Trophoblast cell (in vitro differentiated cells and primary cell): Measurements from ENCODE around the gene SGSM2. TPM values are rescaled to one million over a fixed set of nuclear protein-coding genes. Genes with fewer than 3 reads are reported as not detected.

Experiments used
- DNase-seq, 2 donors: peaks; one replicate each; pipeline ENCODE4 v3.0.0-alpha.2; 2016
- H2AFZ ChIP-seq: 2 replicates; pipeline ENCODE4 v1.6.1; 2013; ENCODE audit warnings: low read length, moderate library complexity, mild to moderate bottlenecking; ENCODE audit not compliant: insufficient read depth, poor library complexity
- H2AK5ac ChIP-seq: 2 replicates; pipeline ENCODE4 v1.6.1; 2013; ENCODE audit warnings: mild to moderate bottlenecking, low read length
- H2BK120ac ChIP-seq: 2 replicates; pipeline ENCODE4 v1.6.1; 2013; ENCODE audit warnings: low read length, mild to moderate bottlenecking, moderate library complexity; ENCODE audit not compliant: insufficient read depth, poor library complexity
- H2BK12ac ChIP-seq: 2 replicates; pipeline ENCODE4 v1.6.1; 2013; ENCODE audit warnings: mild to moderate bottlenecking, low read length, moderate library complexity
- H2BK5ac ChIP-seq: 2 replicates; pipeline ENCODE4 v1.6.1; 2013; ENCODE audit warnings: low read length, low read depth, moderate library complexity, mild to moderate bottlenecking; ENCODE audit not compliant: poor library complexity
- H3K14ac ChIP-seq: 2 replicates; pipeline ENCODE4 v1.6.1; 2013; ENCODE audit warnings: mild to moderate bottlenecking, low read length
- H3K18ac ChIP-seq: 2 replicates; pipeline ENCODE4 v1.6.1; 2013; ENCODE audit warnings: mild to moderate bottlenecking, low read length
- H3K23ac ChIP-seq: 2 replicates; pipeline ENCODE4 v1.6.1; 2013; ENCODE audit warnings: low read length
- H3K27ac ChIP-seq: 2 replicates; pipeline ENCODE4 v1.5.1; 2013; ENCODE audit warnings: low read depth, mild to moderate bottlenecking, inconsistent platforms, low read length, moderate library complexity
- H3K27me3 ChIP-seq: 2 replicates; pipeline ENCODE4 v1.6.1; 2013; ENCODE audit warnings: inconsistent platforms, mild to moderate bottlenecking, low read length, moderate library complexity; ENCODE audit not compliant: insufficient read depth
- H3K36me3 ChIP-seq, 2 experiments: 1 replicate in 1 of 2; 2 replicates in 1 of 2; pipeline ENCODE4 v1.6.1; 2013; ENCODE audit warnings: low read length in 2 of 2, mild to moderate bottlenecking in 2 of 2, moderate library complexity in 1 of 2; ENCODE audit not compliant: insufficient read depth in 2 of 2, control insufficient read depth in 1 of 2
- H3K4ac ChIP-seq: 2 replicates; pipeline ENCODE4 v1.6.1; 2013; ENCODE audit warnings: low read depth, mild to moderate bottlenecking, low read length, moderate library complexity
- H3K4me1 ChIP-seq, 2 experiments: 1 replicate in 1 of 2; 2 replicates in 1 of 2; pipeline ENCODE4 v1.6.1; 2013; ENCODE audit warnings: low read length in 2 of 2, mild to moderate bottlenecking in 2 of 2, moderate library complexity in 1 of 2; ENCODE audit not compliant: insufficient read depth in 2 of 2, control insufficient read depth in 1 of 2
- H3K4me2 ChIP-seq: 2 replicates; pipeline ENCODE4 v1.6.1; 2013; ENCODE audit warnings: inconsistent platforms, mild to moderate bottlenecking, low read length, moderate library complexity
- H3K4me3 ChIP-seq: 2 replicates; pipeline ENCODE4 v1.5.1; 2013; ENCODE audit warnings: mild to moderate bottlenecking, low read depth, low read length, inconsistent platforms
- H3K79me1 ChIP-seq: one replicate; pipeline ENCODE4 v1.6.1; 2013; ENCODE audit warnings: low read length
- H3K79me2 ChIP-seq: 2 replicates; pipeline ENCODE4 v1.6.1; 2013; ENCODE audit warnings: low read length, mild to moderate bottlenecking; ENCODE audit not compliant: control insufficient read depth, insufficient read depth, poor library complexity
- H3K9ac ChIP-seq: 2 replicates; pipeline ENCODE4 v1.6.1; 2013; ENCODE audit warnings: mild to moderate bottlenecking, low read length
- H3K9me3 ChIP-seq: 2 replicates; pipeline ENCODE4 v1.6.1; 2013; ENCODE audit warnings: low read depth, mild to moderate bottlenecking, control low read depth, inconsistent platforms, low read length; ENCODE audit not compliant: insufficient read depth
- H4K12ac ChIP-seq: 2 replicates; pipeline ENCODE4 v1.6.1; 2013; ENCODE audit warnings: low read depth, mild to moderate bottlenecking, low read length, moderate library complexity
- H4K8ac ChIP-seq: 2 replicates; pipeline ENCODE4 v1.6.1; 2013; ENCODE audit warnings: low read depth, mild to moderate bottlenecking, low read length, moderate library complexity
- H4K91ac ChIP-seq: one replicate; pipeline ENCODE4 v1.6.1; 2013; ENCODE audit warnings: low read depth, mild to moderate bottlenecking, low read length, moderate library complexity
- WGBS: extraction: QIAGEN DNeasy Blood & Tissue Kit; methylation state at CpG from one replicate; pipeline ENCODE4 v1.1.7; 2013; ENCODE audit warnings: missing lambda C conversion rate; ENCODE audit not compliant: insufficient read length, insufficient coverage; ENCODE audit errors: extremely low coverage; 5-methylcytosine and 5-hydroxymethylcytosine counted together
- polyA plus RNA-seq: library from polyadenylated mRNA; stranded (reverse); fragments of 200-250 nt; gene quantifications from 2 replicates; pipeline ENCODE4 v1.2.3, GENCODE V29; 2013

Gene SGSM2
- polyA plus RNA-seq: 44.8 and 47.2 TPM in 2 replicates

- H3K4me3 ChIP-seq: peak within 1 kb of the TSS; percentile 97
- H3K4ac ChIP-seq: peak within 1 kb of the TSS; percentile 3
- peak within 1 kb of the TSS; percentile 46 for H2BK5ac ChIP-seq
- peak within 1 kb of the TSS; percentile 68 for H4K8ac ChIP-seq
- peak within 1 kb of the TSS; percentile 89 for H3K9ac ChIP-seq
- peak within 1 kb of the TSS; percentile 67 for H4K12ac ChIP-seq
- no peak within 1 kb of the TSS for H3K23ac ChIP-seq
- H3K14ac ChIP-seq: peak within 1 kb of the TSS; percentile 82
- H3K4me1 ChIP-seq: peaks cover 3 to 4% of the 10 kb centered on the region in 2 experiments
- no peaks in the 10 kb centered on the region for H3K27me3 ChIP-seq
- H4K91ac ChIP-seq: peak within 1 kb of the TSS; percentile 89
- no peaks in the 10 kb centered on the region for H3K9me3 ChIP-seq
- H2AK5ac ChIP-seq: peak within 1 kb of the TSS; percentile 24
- H3K36me3 ChIP-seq: peaks cover 5 to 22% of the 10 kb centered on the region in 2 experiments
- peak within 1 kb of the TSS; percentile 90 for H3K4me2 ChIP-seq
- peaks cover 18% of the 10 kb centered on the region for H3K79me2 ChIP-seq
- no peak within 1 kb of the TSS for H2BK12ac ChIP-seq
- H3K79me1 ChIP-seq: peaks cover 16% of the 10 kb centered on the region
- peak within 1 kb of the TSS; percentile 60 for H3K27ac ChIP-seq
- peak within 1 kb of the TSS; percentile 87 for H2AFZ ChIP-seq
- DNase-seq: peak in 1 of 2 donors; percentile 47
- H3K18ac ChIP-seq: peak within 1 kb of the TSS; percentile 69
- peak within 1 kb of the TSS; percentile 74 for H2BK120ac ChIP-seq
- no CpG with 5 or more reads among the region's 77 CpGs for WGBS
Observed at GRCh38 chr17:2336852-2337543, at the start of gene SGSM2. SGSM2 (plus strand) TSS chr17:2337501; CDS start chr17:2337689, 188 bp downstream.

DNA sequence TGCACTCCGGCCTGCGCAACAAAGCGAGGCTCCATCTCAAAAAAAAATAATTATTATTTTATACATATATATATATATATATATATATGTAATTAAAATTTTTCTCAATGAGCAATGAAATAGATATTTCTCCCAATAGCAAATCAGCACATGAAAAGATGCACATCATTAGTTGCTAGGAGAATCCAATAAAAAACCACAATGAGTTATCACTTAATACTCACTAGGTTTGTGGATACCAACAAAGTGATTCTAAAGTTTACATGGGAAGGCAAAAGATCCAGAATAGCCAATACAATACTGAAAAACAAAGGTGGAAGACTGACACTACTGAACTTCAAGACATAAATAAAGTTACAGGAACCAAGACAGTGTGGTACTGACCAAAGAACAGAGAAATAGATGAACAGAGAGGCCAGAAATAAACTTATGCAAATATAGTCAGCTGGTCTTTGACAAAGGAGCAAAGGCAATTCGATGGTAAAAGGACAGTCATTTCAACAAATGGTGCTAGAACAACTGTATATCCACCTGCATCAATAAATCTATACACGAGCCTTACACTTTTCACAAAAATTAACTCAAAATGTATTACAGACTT lies 47.3 kb upstream of the SGSM2 start:
- Histone ChIP-seq H4K91ac (no peak overlapping the region), H2BK120ac (no peak overlapping the region), H3K9ac (no peak overlapping the region), H4K8ac (no peak overlapping the region), H3K23ac (no peak overlapping the region), H2AFZ (no peak overlapping the region), H3K4me3 (no peak overlapping the region), H3K27ac (no peak overlapping the region), H3K79me1 (no peaks in the 10 kb centered on the region), H2AK5ac (no peak overlapping the region), H3K36me3 (peaks cover 19 to 32% of the 10 kb centered on the region in 2 experiments), H3K9me3 (no peaks in the 10 kb centered on the region), H2BK12ac (no peak overlapping the region), H2BK5ac (no peak overlapping the region), H3K27me3 (no peaks in the 10 kb centered on the region), H3K14ac (no peak overlapping the region), H4K12ac (no peak overlapping the region), H3K4me1 (peaks cover 6 to 9% of the 10 kb centered on the region in 2 experiments), H3K79me2 (no peaks in the 10 kb centered on the region), H3K4ac (no peak overlapping the region), H3K4me2 (no peak overlapping the region), H3K18ac (no peak overlapping the region)
- no peak for DNase-seq
- whole genome bisulfite sequencing: no CpG with 5 or more reads among the region's 5 CpGs

DNA sequence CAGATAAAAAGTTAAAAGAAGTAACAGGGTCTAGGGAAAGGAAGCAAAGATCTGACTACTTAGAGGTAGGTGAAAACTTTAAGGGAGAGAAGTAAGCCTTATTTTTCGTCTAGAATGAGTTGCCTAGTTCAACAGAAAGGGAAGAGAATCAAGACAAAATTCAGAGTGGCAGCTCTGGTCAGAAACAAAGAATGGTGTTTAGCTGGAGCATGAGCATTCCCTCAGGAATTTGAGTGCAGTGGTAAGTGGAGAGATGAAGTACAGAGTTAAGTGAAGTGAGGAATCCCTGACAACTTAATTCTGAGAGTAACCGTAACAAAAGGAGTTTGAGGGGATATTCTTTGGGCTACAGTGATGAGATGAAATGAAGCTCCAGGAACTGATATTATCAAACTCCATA lies 45.2 kb upstream of the SGSM2 start:
- H2BK5ac ChIP-seq: no peak overlapping the region
- no peak overlapping the region for H2BK120ac ChIP-seq
- H3K4me2 ChIP-seq: no peak overlapping the region

DNA sequence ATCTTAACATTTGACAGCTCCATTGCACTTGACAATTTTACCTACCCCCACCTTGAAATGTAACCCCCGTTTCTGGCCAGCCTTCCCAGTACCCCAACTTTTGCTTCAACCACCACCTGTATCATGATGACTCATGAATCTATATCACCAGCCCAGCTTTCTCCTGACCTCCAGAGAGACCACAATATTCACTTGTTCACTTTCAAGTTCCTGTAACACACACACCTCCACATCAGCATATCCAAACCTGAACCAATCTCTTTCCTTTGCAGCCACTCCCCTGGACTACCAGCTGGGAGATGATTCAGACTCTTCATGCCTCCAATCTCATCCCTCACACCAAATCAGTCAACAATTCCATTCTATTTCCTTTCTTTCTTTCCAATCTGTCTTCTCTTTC lies 41.7 kb upstream of the SGSM2 start:
- H3K4me3 ChIP-seq: no peak overlapping the region
- no peak overlapping the region for H3K4me2 ChIP-seq
- H3K18ac ChIP-seq: no peak overlapping the region
- H3K23ac ChIP-seq: no peak overlapping the region
- H3K4me1 ChIP-seq: peaks cover 6 to 9% of the 10 kb centered on the region in 2 experiments
- H3K36me3 ChIP-seq: peaks cover 25 to 56% of the 10 kb centered on the region in 2 experiments
- H2BK12ac ChIP-seq: no peak overlapping the region
- no peaks in the 10 kb centered on the region for H3K79me1 ChIP-seq
- no peak overlapping the region for H4K8ac ChIP-seq
- no peak overlapping the region for H3K4ac ChIP-seq
- H2AK5ac ChIP-seq: no peak overlapping the region
- H3K9ac ChIP-seq: no peak overlapping the region
- DNase-seq: no peak
- no peaks in the 10 kb centered on the region for H3K9me3 ChIP-seq
- no peak overlapping the region for H4K91ac ChIP-seq
- no peak overlapping the region for H3K27ac ChIP-seq
- H3K79me2 ChIP-seq: no peaks in the 10 kb centered on the region
- H2BK120ac ChIP-seq: no peak overlapping the region
- H3K14ac ChIP-seq: no peak overlapping the region
- no peak overlapping the region for H2BK5ac ChIP-seq
- no CpG with 5 or more reads among the region's 1 CpG for WGBS
- H4K12ac ChIP-seq: no peak overlapping the region
- H2AFZ ChIP-seq: no peak overlapping the region
- H3K27me3 ChIP-seq: no peaks in the 10 kb centered on the region

More for the DNA sequence above, 45.2 kb upstream of the SGSM2 start:
- Histone ChIP-seq H4K8ac (no peak overlapping the region), H3K18ac (no peak overlapping the region), H3K27ac (peak overlapping the region; percentile 3), H2AK5ac (no peak overlapping the region), H3K9me3 (no peaks in the 10 kb centered on the region), H3K14ac (no peak overlapping the region), H2AFZ (no peak overlapping the region), H3K27me3 (no peaks in the 10 kb centered on the region), H4K91ac (no peak overlapping the region), H3K79me2 (no peaks in the 10 kb centered on the region), H3K4me1 (peaks cover 6 to 9% of the 10 kb centered on the region in 2 experiments), H3K36me3 (peaks cover 24 to 45% of the 10 kb centered on the region in 2 experiments), H3K9ac (no peak overlapping the region), H3K23ac (no peak overlapping the region), H4K12ac (no peak overlapping the region), H2BK12ac (no peak overlapping the region), H3K79me1 (no peaks in the 10 kb centered on the region), H3K4ac (no peak overlapping the region), H3K4me3 (no peak overlapping the region)
- peak in 1 of 2 donors; percentile 65 for DNase-seq
- no CpG with 5 or more reads among the region's 2 CpGs for WGBS
